VCaP (cell line): ENCODE measurements around the gene E2F3.

ENCODE experiments used
- H3K27ac ChIP-seq: fragments of 450-650 bp; 2 replicates; pipeline ENCODE4 v1.5.1; 2017
- CTCF ChIP-seq: fragments of 450-650 bp; conservative IDR thresholded peaks from 2 replicates; pipeline ENCODE4 v1.5.1; 2017; ENCODE audit warnings: mild to moderate bottlenecking, moderate library complexity

E2F3 gene

GRCh38 chr6:20472748-20473147, 71.1 kb downstream of the E2F3 start:
- TF ChIP-seq CTCF = no peak
- no peak overlapping the region for H3K27ac ChIP-seq

GRCh38 chr6:20473518-20473917, 71.8 kb downstream of the E2F3 start:
- no peak overlapping the region for H3K27ac ChIP-seq
- no peak for TF ChIP-seq CTCF

- H3K27ac ChIP-seq = no peak overlapping the region
- no peak for TF ChIP-seq CTCF
Observed at GRCh38 chr6:20474874-20475542, 73.3 kb downstream of the E2F3 start.

- TF ChIP-seq CTCF = no peak
- H3K27ac ChIP-seq = no peak overlapping the region
Observed at GRCh38 chr6:20476501-20477043, 74.9 kb downstream of the E2F3 start.

- TF ChIP-seq CTCF = no peak
- H3K27ac ChIP-seq = no peak overlapping the region
Observed at GRCh38 chr6:20477485-20477884, 75.8 kb downstream of the E2F3 start.

GRCh38 chr6:20479060-20479459, 77.4 kb downstream of the E2F3 start:
- H3K27ac ChIP-seq = no peak overlapping the region
- no peak for TF ChIP-seq CTCF

- H3K27ac ChIP-seq = no peak overlapping the region
- no peak for TF ChIP-seq CTCF
Observed at GRCh38 chr6:20479526-20479925, 77.8 kb downstream of the E2F3 start.
